PC-3 (cell line): ENCODE data around the gene BLACAT1. TPM values are rescaled to one million over a fixed set of nuclear protein-coding genes. Genes with fewer than 3 reads are reported as not detected.

Experiments
- ATAC-seq: fragments of 200-7000 bp; cut with Tn5 transposase; 2 replicates; pipeline ENCODE4 v1.9.1; 2020; ENCODE audit warnings: mild to moderate bottlenecking, moderate library complexity
- BruUV-seq: library from RNA; stranded (reverse); fragments of 400-500 nt; replicated peaks from 2 replicates; lab custom pipeline; 2021; lab: Mats Ljungman, UMichigan
- CTCF ChIA-PET: fragments of 300-600 bp; sonication (Branson Sonifier 250); formaldehyde crosslinking; loops from one replicate; lab custom pipeline; 2022; ENCODE audit warnings: antibody characterized with exemption; lab: Charles Lee
- POLR2A ChIA-PET: fragments of 300-600 bp; sonication (Branson Sonifier 250); formaldehyde crosslinking; loops from one replicate; lab custom pipeline; 2022; ENCODE audit warnings: antibody characterized with exemption; ENCODE audit not compliant: unreplicated experiment; lab: Charles Lee
- DNase-seq: peaks from one replicate; pipeline ENCODE4 v3.0.0-alpha.2; 2015
- H2AFZ ChIP-seq: fragments of 300-600 bp; sonication (generic); 2 replicates; pipeline ENCODE4 v1.6.0; 2016; ENCODE audit warnings: antibody characterized with exemption, low read length
- H3F3A ChIP-seq: fragments of 300-600 bp; sonication (generic); one replicate; pipeline ENCODE4 v1.6.0; 2017; ENCODE audit warnings: antibody characterized with exemption, low read length, control low read depth, mild to moderate bottlenecking; ENCODE audit not compliant: unreplicated experiment
- H3K27ac ChIP-seq: fragments of 300-600 bp; sonication (generic); 2 replicates; pipeline ENCODE4 v1.5.1; 2016; ENCODE audit warnings: mild to moderate bottlenecking, low read length
- H3K27me3 ChIP-seq: fragments of 300-600 bp; sonication (generic); 2 replicates; pipeline ENCODE4 v1.6.1; 2016; ENCODE audit warnings: low read length, mixed read lengths
- H3K36me3 ChIP-seq: fragments of 300-600 bp; sonication (generic); 2 replicates; pipeline ENCODE4 v1.6.1; 2016; ENCODE audit warnings: low read depth, mixed run types, low read length, mixed read lengths
- H3K4me1 ChIP-seq: fragments of 300-600 bp; sonication (generic); 2 replicates; pipeline ENCODE4 v1.5.1; 2016; ENCODE audit warnings: low read length; ENCODE audit not compliant: insufficient read depth
- H3K4me2 ChIP-seq: fragments of 300-600 bp; sonication (generic); 2 replicates; pipeline ENCODE4 v1.6.0; 2016; ENCODE audit warnings: low read length
- H3K4me3 ChIP-seq: fragments of 300-600 bp; sonication (generic); 2 replicates; pipeline ENCODE4 v1.5.1; 2016; ENCODE audit warnings: mild to moderate bottlenecking, low read length, mixed read lengths
- H3K79me2 ChIP-seq: fragments of 300-600 bp; sonication (generic); 2 replicates; pipeline ENCODE4 v1.6.1; 2017; ENCODE audit warnings: low read length, mixed read lengths
- H3K9ac ChIP-seq: fragments of 300-600 bp; sonication (generic); 2 replicates; pipeline ENCODE4 v1.6.0; 2016; ENCODE audit warnings: mild to moderate bottlenecking, low read length
- H3K9me2 ChIP-seq: fragments of 300-600 bp; sonication (generic); replicated peaks from 2 replicates; pipeline ENCODE4 v1.6.1; 2016; ENCODE audit warnings: mixed run types, low read length, mixed read lengths
- H3K9me3 ChIP-seq: fragments of 300-600 bp; sonication (generic); 2 replicates; pipeline ENCODE4 v1.6.1; 2016; ENCODE audit warnings: low read length, mixed read lengths
- H4K20me1 ChIP-seq: fragments of 300-600 bp; sonication (generic); 2 replicates; pipeline ENCODE4 v1.6.1; 2016; ENCODE audit warnings: low read length, mixed read lengths
- CTCF ChIP-seq: fragments of 300-600 bp; sonication (generic); conservative IDR thresholded peaks from 2 replicates; pipeline ENCODE4 v1.5.1; 2017; ENCODE audit warnings: antibody characterized with exemption, low read depth, mild to moderate bottlenecking, low read length
- EZH2 ChIP-seq: fragments of 300-600 bp; sonication (generic); IDR thresholded peaks from one replicate; pipeline ENCODE4 v1.6.1; 2017; ENCODE audit warnings: antibody characterized with exemption, mild to moderate bottlenecking, low read length; ENCODE audit not compliant: unreplicated experiment
- EZH2phosphoT487 ChIP-seq: fragments of 300-600 bp; sonication (generic); IDR thresholded peaks from 2 replicates; pipeline ENCODE4 v1.6.1; 2018; ENCODE audit warnings: mild to moderate bottlenecking, antibody characterized with exemption, low read length, borderline replicate concordance
- intact Hi-C: fragments of 100-400 bp; cut with micrococcal nuclease; formaldehyde crosslinking; loops from 2 replicates; pipeline ENCODE4 v1.9.0; 2023
- total RNA-seq: library from RNA; depleted of rRNA; stranded (reverse); fragments of >200 nt; gene quantifications from 2 replicates; pipeline ENCODE4 v1.2.3, GENCODE V29; 2014

Gene BLACAT1
- total RNA-seq, 1 experiment from 2014 or later: 1.5 TPM

GRCh38 chr1:205493241-205494085 lies 37.6 kb upstream of the BLACAT1 start:
- Histone ChIP-seq H3K4me3 (no peak overlapping the region), H3K27ac (no peak overlapping the region), H3K27me3 (no peaks in the 10 kb centered on the region), H4K20me1 (no peaks in the 10 kb centered on the region), H3K9me2 (no peaks in the 10 kb centered on the region), H3K4me1 (peaks cover 19% of the 10 kb centered on the region), H3K9me3 (no peaks in the 10 kb centered on the region), H3K4me2 (peak overlapping the region; percentile 27; the same call in 1 of the 2 replicates), H2AFZ (no peak overlapping the region), H3K9ac (no peak overlapping the region), H3K79me2 (no peaks in the 10 kb centered on the region), H3F3A (no peaks in the 10 kb centered on the region), H3K36me3 (no peaks in the 10 kb centered on the region)
- intact Hi-C loops: no loop called here
- ChIA-PET POLR2A (interaction anchor here (0.8 kb wide), 1 partner anchor 111 kb away, joined by 4 read pairs; no protein-coding TSS in a partner anchor), CTCF (interaction anchor here (1.8 kb wide), 1 partner anchor 31 kb away, joined by 9 read pairs; no protein-coding TSS in a partner anchor)
- BruUV-seq: no TSS peak
- TF ChIP-seq EZH2 (no peak), EZH2phosphoT487 (no peak), CTCF (no peak)
- ATAC-seq: peak; percentile 90
- DNase-seq: peak; percentile 81

- ChIA-PET CTCF (interaction anchor here (1.8 kb wide), 1 partner anchor 32 kb away, joined by 9 read pairs; no protein-coding TSS in a partner anchor), POLR2A (interaction anchor here (0.8 kb wide), 1 partner anchor 111 kb away, joined by 4 read pairs; no protein-coding TSS in a partner anchor)
- no peak for DNase-seq
- Histone ChIP-seq H3K4me3 (no peak overlapping the region), H3K4me1 (peaks cover 19% of the 10 kb centered on the region), H3F3A (no peaks in the 10 kb centered on the region), H4K20me1 (no peaks in the 10 kb centered on the region), H3K27me3 (no peaks in the 10 kb centered on the region), H3K9me2 (no peaks in the 10 kb centered on the region), H3K36me3 (no peaks in the 10 kb centered on the region), H2AFZ (no peak overlapping the region), H3K79me2 (no peaks in the 10 kb centered on the region), H3K9ac (no peak overlapping the region), H3K4me2 (peak overlapping the region; percentile 27; the same call in 1 of the 2 replicates), H3K9me3 (no peaks in the 10 kb centered on the region), H3K27ac (no peak overlapping the region)
- intact Hi-C loops: no loop called here
- no TSS peak for BruUV-seq
- no peak for ATAC-seq
- TF ChIP-seq EZH2 (no peak), EZH2phosphoT487 (no peak), CTCF (no peak)
Observed at GRCh38 chr1:205492774-205493173, 36.9 kb upstream of the BLACAT1 start.
